GM18508 (cell line): ENCODE results near the gene APEX1.
"Not testable (repeated sequence)": the region's sequence is repeated elsewhere in the genome, so short reads cannot be mapped to it uniquely, and the experiment has no call there.

Experiments
- ATAC-seq: cut with Tn5 transposase; IDR thresholded peaks from one replicate; pipeline ENCODE4 v1.9.1; 2021; ENCODE audit warnings: moderate number of reproducible peaks; ENCODE audit not compliant: insufficient read depth, unreplicated experiment

The APEX1 gene

DNA sequence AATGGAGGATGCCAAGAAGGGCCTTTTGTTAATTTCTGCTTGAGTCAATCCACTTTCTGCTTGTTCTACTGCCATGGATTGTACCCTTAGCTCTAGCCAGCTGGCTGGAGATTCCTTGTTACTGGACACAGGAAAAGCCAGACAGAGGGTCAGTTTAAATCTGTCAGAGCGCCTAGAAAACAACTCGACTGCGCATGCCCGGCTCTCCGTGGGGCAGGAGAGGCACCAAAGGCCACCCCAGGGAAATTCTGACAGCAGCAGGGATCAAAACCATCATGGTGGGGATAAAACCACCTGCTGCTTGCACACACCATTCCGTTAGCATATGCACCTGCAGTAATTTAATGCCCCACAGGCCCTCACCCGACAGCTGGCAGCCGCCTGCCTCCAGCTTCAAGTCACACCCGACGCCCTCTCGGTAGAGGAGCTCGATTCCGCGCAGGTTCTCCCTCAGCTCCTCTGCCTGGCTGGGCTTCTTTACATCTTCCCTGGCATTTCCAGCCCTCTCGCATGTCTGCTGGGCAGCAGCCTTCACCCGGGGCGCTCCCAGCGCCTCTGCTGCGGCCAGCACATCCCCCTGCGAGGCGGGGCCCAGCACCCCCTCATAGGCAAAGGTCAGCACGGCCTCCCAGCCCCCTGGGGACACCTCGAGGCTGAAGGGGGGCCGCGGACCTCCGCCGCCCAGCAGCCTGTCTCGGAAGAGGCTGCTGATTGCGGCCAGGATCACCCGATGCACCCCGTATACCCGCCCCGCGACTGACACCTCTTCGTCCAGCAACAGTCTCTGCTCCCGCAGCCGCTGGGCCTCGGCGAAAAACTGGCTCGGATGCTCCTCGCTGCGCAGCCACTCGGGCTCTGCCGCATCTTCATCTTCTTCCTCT, 20.1 kb upstream of the APEX1 start:
- ATAC-seq, result no peak

DNA sequence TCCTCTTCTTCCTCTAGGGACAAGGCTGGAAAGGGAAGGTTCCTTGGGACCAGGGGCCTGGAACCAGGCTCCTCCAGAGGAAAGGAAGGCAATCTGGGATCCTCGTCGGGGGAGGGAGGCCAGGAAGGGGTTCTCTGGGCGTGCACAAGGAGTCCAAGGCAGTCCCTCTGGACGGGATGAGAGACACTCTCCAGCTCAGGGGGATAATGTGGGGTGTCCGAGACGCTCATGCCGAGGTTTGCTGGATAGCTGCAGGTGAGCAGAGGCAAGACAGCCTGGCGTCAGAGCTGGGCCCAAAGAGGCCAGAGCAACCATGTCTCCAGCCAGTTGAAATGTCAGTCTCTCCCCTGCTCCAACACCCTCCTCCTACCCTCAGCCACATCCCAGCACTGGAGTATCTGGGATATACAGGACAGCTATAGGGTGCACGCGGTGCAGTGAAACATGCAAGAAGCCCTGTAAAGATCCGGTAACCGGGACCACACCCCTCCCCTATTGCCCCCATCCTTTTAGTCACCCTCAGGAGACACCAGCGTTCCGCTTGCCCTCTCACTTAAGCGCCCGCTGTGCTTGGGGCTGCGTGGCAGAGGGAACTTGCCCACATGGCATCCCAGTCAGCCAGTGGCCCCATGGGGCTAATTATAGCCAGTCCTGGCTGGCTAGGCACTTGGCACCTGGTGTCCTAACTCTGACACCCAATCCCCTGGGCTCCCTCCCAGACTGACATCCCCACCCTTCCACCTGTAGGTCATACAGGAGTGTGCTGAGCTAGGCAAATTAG, 19.3 kb upstream of the APEX1 start, which contains the start of gene KLHL33:
Gene KLHL33 (minus strand): TSS at position 585 of the 781 bp plus-strand sequence. CDS start 355 bp downstream, at position 230.
- ATAC-seq, result no peak

DNA sequence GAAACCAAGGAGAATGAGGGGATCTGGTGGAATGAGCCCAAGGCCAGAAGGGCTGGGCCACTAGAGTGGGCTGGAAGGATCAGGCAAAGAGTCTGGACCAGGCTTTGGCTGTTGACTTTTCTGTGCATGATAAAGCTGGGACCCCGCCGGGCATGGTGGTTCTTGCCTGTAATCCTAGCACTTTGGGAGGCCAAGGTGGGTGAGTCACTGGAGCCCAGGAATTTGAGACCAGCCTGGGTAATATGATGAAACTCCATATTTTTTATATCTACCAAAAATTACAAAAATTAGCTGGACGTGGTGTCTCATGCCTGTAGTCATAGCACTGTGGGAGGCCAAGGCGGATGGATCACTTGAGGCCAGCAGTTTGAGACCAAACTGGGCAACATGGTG, 18.7 kb upstream of the APEX1 start:
- ATAC-seq, result no peak

DNA sequence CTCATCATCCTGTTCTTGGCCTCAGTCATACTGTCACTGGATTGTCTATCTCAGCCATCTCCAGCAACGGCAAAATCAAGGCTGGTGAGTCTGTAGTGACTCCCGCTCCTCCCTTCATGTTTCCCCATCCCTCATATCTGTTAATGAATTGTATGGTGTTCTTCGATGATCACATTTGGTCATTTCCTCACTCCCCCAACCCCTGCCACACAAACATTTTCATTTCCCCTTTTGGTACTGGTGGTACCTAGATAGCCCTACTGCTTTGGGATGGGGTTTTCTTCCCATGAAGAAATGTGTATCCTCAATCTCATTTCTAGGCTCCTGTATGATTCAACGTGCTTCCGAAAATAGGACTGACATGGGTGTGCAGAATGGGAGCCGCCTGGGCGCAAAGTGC, 16.4 kb upstream of the APEX1 start:
- ATAC-seq, result no peak

DNA sequence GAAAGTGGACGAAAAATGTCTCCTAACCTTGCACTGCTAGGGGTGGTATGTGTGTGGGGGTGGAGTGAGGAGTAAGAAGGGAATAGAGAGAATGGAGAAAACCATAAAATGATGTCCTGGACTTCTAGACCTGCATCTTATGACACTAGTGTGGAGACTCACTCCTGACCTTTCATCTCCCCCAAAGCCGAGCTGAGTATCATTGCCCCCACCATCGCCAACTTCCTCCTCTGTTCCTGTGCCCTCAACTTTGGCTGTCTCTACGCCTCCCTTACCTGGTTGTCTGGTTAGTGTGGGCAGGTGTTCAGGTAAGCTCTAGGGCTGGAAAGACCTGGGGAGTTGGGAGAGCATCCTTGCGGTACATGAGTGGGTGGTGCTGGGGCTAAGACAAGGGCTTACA, 14.6 kb upstream of the APEX1 start:
- ATAC-seq, result no peak

DNA sequence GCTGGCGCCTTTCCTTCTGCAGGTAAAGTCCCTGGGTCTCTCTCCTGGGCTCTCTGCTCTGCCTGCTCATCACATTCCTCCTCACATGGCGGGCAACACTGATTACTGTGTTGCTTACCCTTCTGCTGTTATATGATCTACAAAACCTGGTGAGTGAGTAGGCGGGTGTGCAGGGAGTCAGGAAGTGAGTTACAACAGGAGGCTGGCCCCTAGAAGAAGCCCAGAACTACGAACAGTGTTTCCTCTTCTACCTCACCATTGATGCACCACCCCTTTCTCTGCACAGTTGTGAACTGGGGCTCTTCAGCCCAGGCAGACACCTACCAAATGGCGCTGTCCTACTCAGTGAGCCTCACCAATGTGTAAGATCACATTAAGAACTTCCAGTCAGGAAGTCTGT, 14.1 kb upstream of the APEX1 start:
- no peak for ATAC-seq

DNA sequence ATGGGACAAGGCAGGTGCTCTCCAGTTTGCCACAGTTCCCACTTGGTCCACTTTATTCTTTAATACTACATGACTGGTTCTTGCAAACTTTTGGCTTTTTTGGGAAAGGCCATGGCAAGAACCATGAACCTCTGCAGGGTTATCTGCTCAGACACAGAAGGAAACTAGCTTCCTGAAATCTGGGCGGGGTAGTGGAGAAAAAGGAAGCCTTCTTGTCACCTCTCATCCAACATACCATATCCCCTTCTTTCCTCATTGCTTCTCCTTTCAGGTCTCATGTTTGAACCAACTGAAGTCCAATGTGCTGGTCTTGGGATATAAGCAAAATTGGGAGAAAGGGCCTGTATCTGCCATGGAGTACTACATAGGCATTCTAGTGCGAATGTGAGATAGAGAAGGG, 13.6 kb upstream of the APEX1 start:
- no peak for ATAC-seq

DNA sequence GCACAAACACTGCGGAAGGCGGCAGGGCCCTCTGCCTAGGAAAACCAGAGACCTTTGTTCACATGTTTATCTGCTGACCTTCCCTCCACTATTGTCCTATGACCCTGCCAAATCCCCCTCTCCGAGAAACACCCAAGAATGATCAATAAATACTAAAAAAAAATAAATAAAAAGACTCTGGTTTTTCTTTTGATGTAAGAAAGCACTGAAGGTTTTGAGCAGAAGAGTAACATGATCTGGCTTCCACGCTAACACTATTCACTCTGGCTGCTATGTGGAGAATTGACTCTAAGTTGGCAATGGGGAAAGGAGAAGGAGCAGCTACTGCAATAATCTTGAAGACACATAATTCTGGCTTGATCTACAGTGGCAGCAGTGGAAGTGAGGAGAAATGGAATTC, 11.4 kb upstream of the APEX1 start:
- not testable (repeated sequence) for ATAC-seq

DNA sequence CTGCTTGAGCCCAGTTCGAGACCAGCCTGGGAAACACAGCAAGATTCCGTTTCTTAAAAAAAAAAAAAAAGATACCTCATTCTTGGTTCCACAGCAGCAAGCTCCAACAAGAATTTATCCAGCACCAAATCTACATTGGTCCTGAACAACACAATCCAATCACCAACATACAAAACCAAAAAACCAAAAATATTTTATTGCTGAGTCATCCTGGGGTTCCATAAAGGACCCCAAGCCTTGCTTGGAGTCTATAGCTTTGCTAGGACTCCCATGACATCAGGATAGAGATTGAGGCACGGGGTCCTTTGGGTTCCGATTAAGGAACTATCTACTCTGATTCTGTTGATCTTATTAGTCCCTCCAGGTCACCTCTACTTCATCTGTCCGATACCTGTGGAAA, 8.1 kb upstream of the APEX1 start:
- ATAC-seq, result no peak

DNA sequence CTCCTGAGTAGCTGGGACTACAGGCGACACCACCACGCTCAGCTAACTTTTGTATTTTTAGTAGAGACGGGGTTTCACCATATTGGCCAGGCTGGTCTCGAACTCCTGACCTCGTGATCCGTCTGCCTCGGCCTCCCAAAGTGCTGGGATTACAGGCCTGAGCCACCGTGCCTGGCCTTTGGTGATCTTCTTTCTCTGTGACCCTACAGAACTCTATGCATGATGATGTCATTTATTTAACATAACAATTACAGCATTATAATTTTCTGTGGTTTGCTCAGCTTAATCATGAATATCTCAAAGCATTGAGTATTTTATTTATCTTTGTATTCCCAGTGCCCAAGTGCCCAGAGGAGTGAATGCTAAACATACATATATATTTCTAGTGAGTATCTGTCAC, 2.2 kb upstream of the APEX1 start:
- ATAC-seq, result not testable (repeated sequence)

DNA sequence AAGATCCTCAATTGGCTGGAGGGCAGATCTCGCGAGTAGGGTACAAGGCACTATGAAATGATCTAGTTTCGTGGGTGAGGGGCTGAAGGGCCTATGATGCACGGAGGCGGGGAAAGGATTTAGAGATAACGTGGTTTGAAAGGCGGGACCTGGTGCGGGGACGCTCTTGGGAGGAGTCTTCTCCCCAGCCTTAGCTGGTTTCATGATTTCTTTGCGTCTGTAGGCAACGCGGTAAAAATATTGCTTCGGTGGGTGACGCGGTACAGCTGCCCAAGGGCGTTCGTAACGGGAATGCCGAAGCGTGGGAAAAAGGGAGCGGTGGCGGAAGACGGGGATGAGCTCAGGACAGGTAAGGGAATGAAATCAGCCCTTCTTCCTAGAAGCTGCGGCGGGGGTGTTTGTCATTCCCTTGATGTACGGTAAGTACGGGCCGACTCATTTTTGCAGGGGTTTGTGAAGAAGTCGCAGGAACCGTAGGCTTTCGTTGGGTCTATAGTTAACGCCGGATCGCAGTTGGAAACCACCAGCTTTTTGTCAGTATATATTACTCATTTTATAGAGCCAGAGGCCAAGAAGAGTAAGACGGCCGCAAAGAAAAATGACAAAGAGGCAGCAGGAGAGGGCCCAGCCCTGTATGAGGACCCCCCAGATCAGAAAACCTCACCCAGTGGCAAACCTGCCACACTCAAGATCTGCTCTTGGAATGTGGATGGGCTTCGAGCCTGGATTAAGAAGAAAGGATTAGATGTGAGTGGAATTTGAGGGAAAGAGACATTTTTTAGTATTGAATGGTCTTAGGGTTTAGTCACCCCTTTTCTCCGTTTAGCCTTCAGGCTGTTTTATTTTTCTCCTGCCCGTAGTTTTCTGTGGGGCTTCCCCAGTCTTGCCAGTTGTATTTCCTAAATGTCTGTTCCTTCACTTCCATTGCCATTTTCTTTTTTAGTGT, 602 bp downstream of the APEX1 start:
- peak; percentile 29 for ATAC-seq

DNA sequence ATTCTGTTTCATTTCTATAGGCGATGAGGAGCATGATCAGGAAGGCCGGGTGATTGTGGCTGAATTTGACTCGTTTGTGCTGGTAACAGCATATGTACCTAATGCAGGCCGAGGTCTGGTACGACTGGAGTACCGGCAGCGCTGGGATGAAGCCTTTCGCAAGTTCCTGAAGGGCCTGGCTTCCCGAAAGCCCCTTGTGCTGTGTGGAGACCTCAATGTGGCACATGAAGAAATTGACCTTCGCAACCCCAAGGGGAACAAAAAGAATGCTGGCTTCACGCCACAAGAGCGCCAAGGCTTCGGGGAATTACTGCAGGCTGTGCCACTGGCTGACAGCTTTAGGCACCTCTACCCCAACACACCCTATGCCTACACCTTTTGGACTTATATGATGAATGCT, 1.9 kb downstream of the APEX1 start:
- no peak for ATAC-seq

DNA sequence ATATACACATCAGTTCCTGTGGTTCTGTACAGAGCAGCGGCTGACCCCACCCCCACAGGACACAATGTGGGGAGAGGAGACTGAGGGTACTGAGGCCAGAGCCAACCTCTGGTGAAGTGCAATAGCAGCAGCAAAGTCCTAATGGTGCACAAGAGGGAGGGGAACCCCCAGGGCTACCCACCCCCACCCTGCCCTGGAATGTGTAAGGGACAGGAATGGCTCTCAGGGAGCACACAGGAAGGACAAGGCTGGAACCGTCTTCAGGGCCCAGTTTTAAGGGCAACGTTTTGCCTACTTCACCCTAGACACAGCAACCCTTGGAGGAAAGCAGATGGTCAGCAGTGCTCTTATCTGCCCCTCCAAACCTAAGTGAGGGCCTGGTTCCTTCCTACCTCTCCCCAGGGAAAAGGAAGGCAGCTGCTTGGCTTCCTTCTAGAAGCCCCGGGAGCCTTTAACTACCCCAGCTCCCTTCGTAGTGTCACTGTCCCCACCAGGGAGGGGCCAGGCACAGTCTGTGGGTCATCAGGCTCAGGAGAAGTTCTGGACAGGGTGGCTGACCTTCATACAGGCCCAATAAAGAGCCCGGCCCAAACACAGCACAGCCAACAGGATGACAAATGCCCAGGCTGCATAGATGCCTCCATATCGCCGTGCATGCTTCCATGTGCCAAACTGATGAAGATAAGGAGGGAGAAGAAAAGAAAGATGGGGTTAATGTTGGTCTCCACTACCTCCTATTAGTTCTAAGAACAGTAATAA, 3.2 kb downstream of the APEX1 start:
- no peak for ATAC-seq

DNA sequence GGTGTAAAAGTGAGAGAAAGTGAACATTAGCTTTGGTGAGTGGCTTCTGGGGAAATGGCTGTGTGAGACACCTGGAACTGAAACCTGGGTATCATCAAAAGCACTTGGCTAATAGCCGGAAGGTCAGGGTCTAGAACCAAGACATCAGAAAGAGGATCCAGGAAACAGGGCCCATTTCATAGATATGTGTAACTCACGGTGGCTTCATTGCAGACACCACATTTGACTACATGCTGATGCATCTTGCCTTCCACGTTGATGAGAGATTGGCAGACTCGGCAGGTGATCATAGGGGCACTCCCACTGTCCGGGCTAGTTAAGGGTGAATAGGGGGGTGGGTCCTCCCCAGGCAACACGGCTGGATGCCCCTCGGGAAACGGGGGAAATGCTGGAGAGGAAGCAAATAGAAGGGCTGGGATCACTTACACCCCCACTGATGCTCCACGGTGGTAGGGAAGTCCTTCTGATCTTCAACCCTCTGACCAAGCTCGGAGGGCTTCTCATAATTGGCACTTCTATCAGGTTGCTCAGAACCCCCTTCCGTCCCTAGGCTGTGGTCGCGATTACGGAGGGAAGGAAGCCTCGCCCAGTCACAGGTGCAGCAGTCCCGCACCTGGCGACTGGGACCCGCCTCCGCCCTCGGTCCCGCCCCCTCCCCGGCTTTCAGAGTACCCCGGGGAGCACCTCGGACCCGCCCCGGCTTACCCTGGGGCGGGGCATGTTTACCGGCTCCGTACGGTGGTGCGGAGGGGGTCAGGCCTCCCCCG, 5.6 kb downstream of the APEX1 start:
- no peak for ATAC-seq

DNA sequence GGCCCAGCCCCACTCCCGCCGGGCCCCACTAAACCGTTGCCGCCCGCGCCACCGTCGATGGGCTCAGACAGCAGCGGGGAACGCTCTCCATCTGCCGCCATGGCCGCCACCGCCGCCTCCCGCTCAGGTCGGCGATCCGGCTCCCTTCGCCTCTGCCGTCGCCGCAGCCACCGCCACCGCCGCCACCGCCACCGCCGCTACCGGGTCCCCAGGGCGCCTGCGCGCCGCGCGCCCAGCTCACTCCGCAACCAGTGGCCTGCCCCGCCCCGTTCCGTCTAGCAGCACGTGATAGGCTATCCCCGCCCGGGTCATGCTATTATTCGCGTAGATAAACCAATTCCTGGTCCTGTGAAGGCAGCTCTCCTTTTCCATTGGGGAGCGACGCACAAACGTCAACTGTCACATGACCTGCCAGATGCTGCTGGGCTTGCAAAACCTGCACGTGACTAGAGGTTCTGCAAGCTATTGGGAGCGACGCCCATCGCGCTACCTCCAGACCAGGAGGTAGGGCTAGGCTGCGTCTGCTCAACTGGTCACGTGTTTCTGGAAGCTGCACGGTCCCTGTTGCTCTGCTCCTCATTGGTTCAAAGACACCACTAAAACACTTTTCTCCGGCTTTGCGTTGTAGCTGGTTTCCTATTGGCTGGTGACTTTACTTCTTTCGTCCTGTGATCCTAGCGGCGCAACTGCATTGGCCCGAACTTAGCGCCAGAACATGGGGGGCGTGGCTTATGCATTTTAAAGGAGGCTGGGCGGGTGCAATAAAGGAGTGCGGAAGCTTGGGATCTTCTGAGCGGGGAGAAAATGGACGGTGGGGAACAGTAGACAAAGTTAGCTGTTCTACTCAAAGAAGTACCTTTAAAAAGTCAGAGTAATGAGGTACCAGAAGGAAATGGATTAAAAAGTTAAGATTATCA, 6.5 kb downstream of the APEX1 start, which contains the start of gene PIP4P1:
Gene PIP4P1 (minus strand): TSS at position 210 of the 917 bp plus-strand sequence. CDS start 109 bp downstream, at position 101.
- ATAC-seq, result peak; percentile 88

DNA sequence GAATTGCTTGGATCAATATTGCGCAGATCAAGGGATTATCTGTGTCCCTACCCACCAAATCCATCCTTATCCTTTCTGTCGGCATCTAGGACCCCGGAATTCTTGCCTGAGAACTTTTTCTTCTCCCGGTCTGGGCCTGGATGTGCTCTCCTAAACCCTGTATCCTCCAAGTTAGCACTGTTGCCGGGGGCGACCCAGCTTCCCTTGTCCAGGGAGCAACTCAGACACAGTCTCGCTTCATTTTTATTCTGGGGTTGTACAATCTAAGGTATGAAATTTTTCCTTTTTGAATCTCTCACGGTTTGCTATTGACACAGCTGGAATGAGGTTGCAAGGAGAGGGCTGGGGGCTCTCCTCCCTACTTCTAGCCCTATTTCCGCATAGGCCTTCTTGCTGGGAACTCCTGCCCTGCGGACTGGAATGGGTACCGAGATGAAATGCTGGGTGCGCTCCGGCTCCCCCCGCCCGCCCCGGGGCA, 13.8 kb downstream of the APEX1 start:
- no peak for ATAC-seq

DNA sequence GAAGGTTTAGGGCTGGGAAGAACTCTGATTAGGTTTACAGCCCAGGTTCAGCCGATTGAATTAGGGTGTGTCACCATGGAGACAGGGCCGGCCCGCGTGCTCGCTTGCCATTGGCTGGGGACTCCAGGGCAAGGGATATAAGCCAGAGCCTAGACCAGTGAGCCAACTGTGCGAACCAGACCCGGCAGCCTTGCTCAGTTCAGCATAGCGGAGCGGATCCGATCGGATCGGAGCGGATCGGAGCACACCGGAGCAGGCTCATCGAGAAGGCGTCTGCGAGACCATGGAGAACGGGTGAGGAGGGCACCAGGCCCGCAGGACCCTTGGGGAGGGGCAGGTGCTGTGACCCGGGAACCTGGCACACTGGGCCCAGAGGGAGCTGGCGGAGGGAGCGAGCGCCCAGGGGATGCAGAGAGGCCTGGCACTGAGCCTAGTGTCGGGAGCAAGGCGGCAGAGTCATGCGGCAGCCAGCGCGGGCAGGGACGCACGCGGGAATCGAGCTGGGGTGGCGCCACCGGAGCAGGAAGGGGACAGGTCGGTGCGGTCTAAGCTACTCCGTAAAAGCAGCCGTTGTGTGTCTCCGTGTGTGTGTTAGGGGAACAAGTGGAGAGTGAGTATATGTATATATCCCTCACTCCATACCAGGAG, 14.3 kb downstream of the APEX1 start, which contains the start of gene PNP:
Gene PNP (plus strand): TSS at position 165 of the 648 bp plus-strand sequence. CDS start 119 bp downstream, at position 284.
- peak; percentile 79 for ATAC-seq
